Osteocyte (in vitro differentiated cells): ENCODE measurements around the gene KIF13A. TPM values are rescaled to one million over a fixed set of nuclear protein-coding genes. Genes with fewer than 3 reads are reported as not detected.
"Not testable (repeated sequence)": the region's sequence is repeated elsewhere in the genome, so short reads cannot be mapped to it uniquely, and the experiment has no call there.

ENCODE experiments used
- DNase-seq: peaks from one replicate; pipeline ENCODE4 v3.0.0; 2021; ENCODE audit warnings: mixed read lengths; ENCODE audit not compliant: unreplicated experiment; ENCODE audit errors: extremely low spot score
- H3K27ac Mint-ChIP-seq: one replicate; pipeline ENCODE4 v1.8.0; 2021; ENCODE audit warnings: mild to moderate bottlenecking, mixed read lengths; ENCODE audit not compliant: unreplicated experiment
- H3K27me3 Mint-ChIP-seq: one replicate; pipeline ENCODE4 v1.8.0; 2021; ENCODE audit warnings: mixed read lengths; ENCODE audit not compliant: unreplicated experiment
- H3K36me3 Mint-ChIP-seq: one replicate; pipeline ENCODE4 v1.8.0; 2021; ENCODE audit warnings: mixed read lengths; ENCODE audit not compliant: unreplicated experiment
- H3K4me1 Mint-ChIP-seq: one replicate; pipeline ENCODE4 v1.8.0; 2021; ENCODE audit warnings: mixed read lengths; ENCODE audit not compliant: unreplicated experiment
- H3K4me3 Mint-ChIP-seq: one replicate; pipeline ENCODE4 v1.8.0; 2021; ENCODE audit warnings: mild to moderate bottlenecking, moderate library complexity, mixed read lengths; ENCODE audit not compliant: unreplicated experiment
- H3K9me3 Mint-ChIP-seq: one replicate; pipeline ENCODE4 v1.8.0; 2021; ENCODE audit warnings: mixed read lengths; ENCODE audit not compliant: unreplicated experiment
- CTCF ChIP-seq: fragments of 200-600 bp; sonication (generic); IDR thresholded peaks from 2 replicates; pipeline ENCODE4 v1.5.0; 2021; ENCODE audit warnings: antibody characterized with exemption, mild to moderate bottlenecking, moderate library complexity
- total RNA-seq: library from RNA; stranded (reverse); gene quantifications from 2 replicates; pipeline ENCODE4 v1.2.1, GENCODE V29; 2021

Gene KIF13A
- total RNA-seq, 1 donor from 2014 or later, result 47.5 TPM

GRCh38 chr6:17890309-17890708 is 97.1 kb downstream of the KIF13A start:
- H3K27ac Mint-ChIP-seq, result no peak overlapping the region

GRCh38 chr6:17889777-17890176 is 97.7 kb downstream of the KIF13A start:
- H3K9me3 Mint-ChIP-seq, H3K27ac Mint-ChIP-seq, H3K4me3 Mint-ChIP-seq, DNase-seq, H3K27me3 Mint-ChIP-seq, H3K4me1 Mint-ChIP-seq: not testable (repeated sequence)
- H3K36me3 Mint-ChIP-seq, result peaks cover 32% of the 10 kb centered on the region

More at GRCh38 chr6:17890309-17890708, 97.1 kb downstream of the KIF13A start:
- TF ChIP-seq CTCF, result no peak
- Mint-ChIP-seq H3K27me3 (no peaks in the 10 kb centered on the region), H3K36me3 (peaks cover 37% of the 10 kb centered on the region), H3K4me3 (no peak overlapping the region), H3K9me3 (peaks cover 14% of the 10 kb centered on the region), H3K4me1 (peaks cover 2% of the 10 kb centered on the region)
- no peak for DNase-seq

- Mint-ChIP-seq H3K9me3 (no peaks in the 10 kb centered on the region), H3K4me3 (no peak overlapping the region), H3K4me1 (peaks cover 10% of the 10 kb centered on the region), H3K27ac (no peak overlapping the region), H3K36me3 (peaks cover 6% of the 10 kb centered on the region), H3K27me3 (no peaks in the 10 kb centered on the region)
- TF ChIP-seq CTCF, result no peak
- no peak for DNase-seq
Observed at GRCh38 chr6:17886891-17887290, 100.5 kb downstream of the KIF13A start.

GRCh38 chr6:17885889-17886576 is 101.4 kb downstream of the KIF13A start:
- Mint-ChIP-seq H3K4me3 (no peak overlapping the region), H3K27ac (no peak overlapping the region), H3K4me1 (peaks cover 10% of the 10 kb centered on the region), H3K36me3 (peaks cover 3% of the 10 kb centered on the region), H3K27me3 (no peaks in the 10 kb centered on the region), H3K9me3 (no peaks in the 10 kb centered on the region)
- TF ChIP-seq CTCF, result no peak
- DNase-seq, result no peak

- Mint-ChIP-seq H3K4me1 (peaks cover 10% of the 10 kb centered on the region), H3K27me3 (no peaks in the 10 kb centered on the region), H3K9me3 (no peaks in the 10 kb centered on the region), H3K27ac (peak overlapping the region; percentile 56), H3K36me3 (no peaks in the 10 kb centered on the region), H3K4me3 (no peak overlapping the region)
- no peak for TF ChIP-seq CTCF
- no peak for DNase-seq
Observed at GRCh38 chr6:17884498-17885478, 102.6 kb downstream of the KIF13A start.
